IgD-negative memory B cell (primary cell): ENCODE measurements around the gene C19orf53. TPM values are rescaled to one million over a fixed set of nuclear protein-coding genes. Genes with fewer than 3 reads are reported as not detected.
"Not testable (repeated sequence)": the region's sequence is repeated elsewhere in the genome, so short reads cannot be mapped to it uniquely, and the experiment has no call there.

Experiments
- H3K27ac Mint-ChIP-seq, 3 donors: one replicate each; pipeline ENCODE4 v1.8.0; 2020 to 2022; ENCODE audit warnings: mild to moderate bottlenecking in 3 of 3, mixed read lengths in 3 of 3, moderate library complexity in 1 of 3
- H3K27me3 Mint-ChIP-seq: one replicate; pipeline ENCODE4 v1.8.0; 2021; ENCODE audit warnings: mixed read lengths
- H3K36me3 Mint-ChIP-seq: one replicate; pipeline ENCODE4 v1.8.0; 2020; ENCODE audit warnings: mild to moderate bottlenecking, mixed read lengths
- H3K4me1 Mint-ChIP-seq, 3 donors: one replicate each; pipeline ENCODE4 v1.8.0; 2020 to 2022; ENCODE audit warnings: mixed read lengths in 3 of 3, mild to moderate bottlenecking in 1 of 3
- H3K4me3 Mint-ChIP-seq, 4 donors: one replicate each; pipeline ENCODE4 v1.8.0; 2020 to 2022; ENCODE audit warnings: mild to moderate bottlenecking in 4 of 4, mixed read lengths in 4 of 4, moderate library complexity in 3 of 4
- H3K9me3 Mint-ChIP-seq, 3 donors: one replicate each; pipeline ENCODE4 v1.8.0; 2020 to 2021; ENCODE audit warnings: mixed read lengths in 3 of 3, mild to moderate bottlenecking in 1 of 3
- polyA plus RNA-seq: library from polyadenylated mRNA; unstranded; fragments of 300-500 nt; fragmentation: Illumina TruSeq; gene quantifications from one replicate; pipeline ENCODE4 v1.2.3, GENCODE V29; 2021

C19orf53 gene
- polyA plus RNA-seq, 1 donor from 2014 or later: 208 TPM

GRCh38 chr19:13778398-13778797 lies 4.1 kb downstream of the C19orf53 start:
- Mint-ChIP-seq H3K4me1 (peaks cover 23 to 27% (median 24%) of the 10 kb centered on the region in 3 donors), H3K4me3 (peak overlapping the region in 1 of 4 donors; percentile 67), H3K27ac (no peak overlapping the region)

GRCh38 chr19:13778847-13779246 lies 4.6 kb downstream of the C19orf53 start:
- Mint-ChIP-seq H3K27me3 (peaks cover 2% of the 10 kb centered on the region), H3K9me3 (no peaks in the 10 kb centered on the region), H3K36me3 (peaks cover 4% of the 10 kb centered on the region), H3K4me1 (peaks cover 28 to 32% (median 28%) of the 10 kb centered on the region in 3 donors), H3K4me3 (peak overlapping the region in 2 of 4 donors; percentile 33 to 45), H3K27ac (peak overlapping the region in 1 of 3 donors; percentile 31)

More at GRCh38 chr19:13778398-13778797, 4.1 kb downstream of the C19orf53 start:
- Mint-ChIP-seq H3K9me3 (no peaks in the 10 kb centered on the region), H3K36me3 (peaks cover 4% of the 10 kb centered on the region), H3K27me3 (no peaks in the 10 kb centered on the region)

GRCh38 chr19:13779794-13780193 lies 5.5 kb downstream of the C19orf53 start:
- H3K27ac Mint-ChIP-seq, H3K9me3 Mint-ChIP-seq, H3K36me3 Mint-ChIP-seq, H3K4me3 Mint-ChIP-seq, H3K27me3 Mint-ChIP-seq: not testable (repeated sequence)
- peaks cover 27 to 30% (median 27%) of the 10 kb centered on the region in 3 donors for H3K4me1 Mint-ChIP-seq

- peaks cover 4% of the 10 kb centered on the region for H3K27me3 Mint-ChIP-seq
- H3K36me3 Mint-ChIP-seq: peaks cover 2% of the 10 kb centered on the region
- H3K4me1 Mint-ChIP-seq: peaks cover 20 to 24% (median 21%) of the 10 kb centered on the region in 3 donors
- H3K27ac Mint-ChIP-seq: no peak overlapping the region
- H3K4me3 Mint-ChIP-seq: no peak overlapping the region
- H3K9me3 Mint-ChIP-seq: no peaks in the 10 kb centered on the region
These were observed 7.3 kb downstream of the C19orf53 start for GRCh38 chr19:13781547-13781946.

GRCh38 chr19:13782537-13782936 lies 8.3 kb downstream of the C19orf53 start:
- Mint-ChIP-seq H3K27ac (peak overlapping the region; percentile 63 to 86 (median 69)), H3K4me1 (peaks cover 19 to 24% (median 23%) of the 10 kb centered on the region in 3 donors), H3K36me3 (peaks cover 2% of the 10 kb centered on the region), H3K27me3 (peaks cover 4% of the 10 kb centered on the region), H3K4me3 (no peak overlapping the region), H3K9me3 (no peaks in the 10 kb centered on the region)

GRCh38 chr19:13783565-13784500 lies 9.6 kb downstream of the C19orf53 start:
- Mint-ChIP-seq H3K36me3 (peaks cover 2% of the 10 kb centered on the region), H3K27ac (peak overlapping the region; percentile 69 to 86 (median 83)), H3K4me1 (peaks cover 24 to 29% (median 28%) of the 10 kb centered on the region in 3 donors), H3K4me3 (peak overlapping the region in 3 of 4 donors; percentile 20 to 70 (median 65)), H3K9me3 (no peaks in the 10 kb centered on the region), H3K27me3 (peaks cover 4% of the 10 kb centered on the region)

- Mint-ChIP-seq H3K9me3 (no peaks in the 10 kb centered on the region), H3K27ac (peak overlapping the region in 2 of 3 donors; percentile 14 to 86), H3K4me1 (peaks cover 27 to 33% (median 32%) of the 10 kb centered on the region in 3 donors), H3K36me3 (no peaks in the 10 kb centered on the region), H3K4me3 (peak overlapping the region; percentile 42 to 80 (median 60)), H3K27me3 (peaks cover 4% of the 10 kb centered on the region)
These were observed 10.6 kb downstream of the C19orf53 start for GRCh38 chr19:13784731-13785452.

GRCh38 chr19:13788991-13789390 lies 14.7 kb downstream of the C19orf53 start:
- peaks cover 24 to 28% (median 24%) of the 10 kb centered on the region in 3 donors for H3K4me1 Mint-ChIP-seq
- H3K36me3 Mint-ChIP-seq: no peaks in the 10 kb centered on the region
- peak overlapping the region; percentile 60 to 90 (median 80) for H3K4me3 Mint-ChIP-seq
- H3K27ac Mint-ChIP-seq: peak overlapping the region; percentile 77 to 89 (median 81)
- peaks cover 2% of the 10 kb centered on the region for H3K27me3 Mint-ChIP-seq
- no peaks in the 10 kb centered on the region for H3K9me3 Mint-ChIP-seq

- no peaks in the 10 kb centered on the region for H3K27me3 Mint-ChIP-seq
- no peaks in the 10 kb centered on the region for H3K36me3 Mint-ChIP-seq
- H3K9me3 Mint-ChIP-seq: no peaks in the 10 kb centered on the region
- peak overlapping the region; percentile 64 to 92 (median 81) for H3K4me3 Mint-ChIP-seq
- peak overlapping the region; percentile 62 to 91 (median 84) for H3K27ac Mint-ChIP-seq
- H3K4me1 Mint-ChIP-seq: peaks cover 23 to 29% (median 27%) of the 10 kb centered on the region in 3 donors
These were observed 16.1 kb downstream of the C19orf53 start for GRCh38 chr19:13790354-13790753.

GRCh38 chr19:13793317-13793716 lies 19.1 kb downstream of the C19orf53 start:
- H3K36me3 Mint-ChIP-seq, H3K27ac Mint-ChIP-seq: not testable (repeated sequence)
- peak overlapping the region in 3 of 4 donors; percentile 12 to 99 (median 72) for H3K4me3 Mint-ChIP-seq

GRCh38 chr19:13794398-13794756 lies 20.1 kb downstream of the C19orf53 start:
- H3K4me1 Mint-ChIP-seq: peaks cover 18 to 23% (median 22%) of the 10 kb centered on the region in 3 donors
- no peaks in the 10 kb centered on the region for H3K36me3 Mint-ChIP-seq
- H3K9me3 Mint-ChIP-seq: no peaks in the 10 kb centered on the region
- H3K27me3 Mint-ChIP-seq: no peaks in the 10 kb centered on the region
- peak overlapping the region; percentile 95 to 99 (median 97) for H3K27ac Mint-ChIP-seq
- H3K4me3 Mint-ChIP-seq: peak overlapping the region; percentile 93 to 100 (median 99)

More at GRCh38 chr19:13793317-13793716, 19.1 kb downstream of the C19orf53 start:
- H3K27me3 Mint-ChIP-seq, H3K9me3 Mint-ChIP-seq: not testable (repeated sequence)
- peaks cover 23 to 29% (median 27%) of the 10 kb centered on the region in 3 donors for H3K4me1 Mint-ChIP-seq

GRCh38 chr19:13794757-13795589 lies 20.7 kb downstream of the C19orf53 start, which contains the start of gene ZSWIM4:
TSS of gene ZSWIM4 (plus strand) at chr19:13795443. CDS start at chr19:13795649, 206 bp downstream.
- Mint-ChIP-seq H3K36me3 (no peaks in the 10 kb centered on the region), H3K27ac (peak within 1 kb of the TSS; percentile 95 to 99 (median 97)), H3K4me3 (peak within 1 kb of the TSS; percentile 93 to 100 (median 99)), H3K27me3 (no peaks in the 10 kb centered on the region), H3K9me3 (no peaks in the 10 kb centered on the region), H3K4me1 (peaks cover 18 to 23% (median 22%) of the 10 kb centered on the region in 3 donors)

GRCh38 chr19:13795595-13796300 lies 21.5 kb downstream of the C19orf53 start:
- peak overlapping the region in 2 of 3 donors; percentile 95 to 98 for H3K27ac Mint-ChIP-seq
- peak overlapping the region; percentile 76 to 100 (median 99) for H3K4me3 Mint-ChIP-seq
- H3K4me1 Mint-ChIP-seq: peaks cover 11 to 17% (median 16%) of the 10 kb centered on the region in 3 donors
- no peaks in the 10 kb centered on the region for H3K36me3 Mint-ChIP-seq
- no peaks in the 10 kb centered on the region for H3K9me3 Mint-ChIP-seq
- no peaks in the 10 kb centered on the region for H3K27me3 Mint-ChIP-seq
